ENCODE data around the gene SYNRG.

- TF ChIP-seq EZH2 (IDR thresholded peaks at IDR 0.05; ENCODE audit: low read length) (no peak), CTCF (optimal IDR thresholded peaks at IDR 0.05 in 1 of 3, IDR thresholded peaks at IDR 0.05 in 1 of 3, conservative IDR thresholded peaks at IDR 0.05 in 1 of 3; ENCODE audit: extremely low read depth in 1 of 3, insufficient read depth in 2 of 3, low read length in 3 of 3) (no peak)
Observed at GRCh38 chr17:37507111-37507510, 102.1 kb downstream of the SYNRG start.
